Measurements from ENCODE around the gene TGM4. TPM values are rescaled to one million over a fixed set of nuclear protein-coding genes. Genes with fewer than 3 reads are reported as not detected.
A peak's percentile ranks its signal among the peaks of the same experiment; 100 is the strongest.
"Not testable (repeated sequence)": the region's sequence is repeated elsewhere in the genome, so short reads cannot be mapped to it uniquely, and the experiment has no call there.

TGM4 gene
- total RNA-seq: not detected

- no peak for ATAC-seq
- DNase-seq (ENCODE audit: low spot score): no peak
Observed at GRCh38 chr3:44874308-44874707, at the start of gene TGM4. TGM4 (plus strand) TSS chr3:44874608; CDS start chr3:44874679, 71 bp downstream.

- DNase-seq (ENCODE audit: low spot score): no peak
- no peak for ATAC-seq
Observed at GRCh38 chr3:44825264-44825925, 49.0 kb upstream of the TGM4 start.

- no peak for DNase-seq (ENCODE audit: low spot score)
- ATAC-seq: no peak
Observed at GRCh38 chr3:44827196-44827595, 47.2 kb upstream of the TGM4 start.

DNA sequence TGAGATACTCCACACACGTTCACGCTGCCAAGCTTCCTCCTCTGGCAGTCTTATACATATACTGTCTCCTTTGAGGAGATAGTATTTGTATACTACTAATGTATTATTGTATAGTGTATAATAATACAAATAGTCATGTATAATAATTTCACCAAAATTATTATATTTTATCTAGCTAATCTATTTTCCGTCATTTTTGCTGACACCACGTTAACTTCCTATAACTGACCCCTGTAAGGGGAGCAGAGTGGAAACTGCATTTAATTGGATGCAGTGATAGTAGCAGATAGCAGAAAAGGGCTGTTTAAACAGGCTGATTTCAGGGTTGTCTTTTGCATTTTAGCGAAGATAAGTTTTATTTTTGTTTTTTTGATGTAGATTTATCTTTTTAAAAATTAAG is 43.2 kb upstream of the TGM4 start:
- DNase-seq (ENCODE audit: low spot score) (no peak), ATAC-seq (no peak)

GRCh38 chr3:44832032-44832431 is 42.4 kb upstream of the TGM4 start:
- ATAC-seq: no peak
- no peak for DNase-seq (ENCODE audit: low spot score)

- DNase-seq (ENCODE audit: low spot score) (no peak), ATAC-seq (no peak)
Observed at GRCh38 chr3:44832965-44833364, 41.4 kb upstream of the TGM4 start.

GRCh38 chr3:44833394-44833793 is 41.0 kb upstream of the TGM4 start:
- no peak for DNase-seq (ENCODE audit: low spot score)
- ATAC-seq: no peak

GRCh38 chr3:44835684-44836083 is 38.7 kb upstream of the TGM4 start:
- ATAC-seq (no peak), DNase-seq (ENCODE audit: low spot score) (no peak)

DNA sequence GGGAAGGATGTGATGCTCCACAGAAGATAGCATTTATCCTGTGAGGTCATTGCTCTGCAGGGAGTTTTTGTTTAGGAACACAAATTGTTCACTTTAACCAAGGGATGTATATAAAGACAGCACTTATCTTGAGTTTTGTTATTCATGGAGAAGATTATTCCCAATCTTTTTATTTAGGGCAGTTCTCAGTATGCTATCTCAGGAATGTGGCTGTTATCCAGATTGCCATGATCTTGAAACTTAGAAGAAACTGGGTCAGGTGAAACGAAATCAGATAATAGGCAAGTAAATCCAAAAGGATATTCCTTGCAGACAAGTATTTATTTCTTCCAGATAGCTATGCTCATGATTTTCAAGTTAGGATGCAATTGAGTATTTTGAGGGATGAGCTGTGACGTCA is 32.0 kb upstream of the TGM4 start:
- DNase-seq (ENCODE audit: low spot score) (no peak), ATAC-seq (no peak)

DNA sequence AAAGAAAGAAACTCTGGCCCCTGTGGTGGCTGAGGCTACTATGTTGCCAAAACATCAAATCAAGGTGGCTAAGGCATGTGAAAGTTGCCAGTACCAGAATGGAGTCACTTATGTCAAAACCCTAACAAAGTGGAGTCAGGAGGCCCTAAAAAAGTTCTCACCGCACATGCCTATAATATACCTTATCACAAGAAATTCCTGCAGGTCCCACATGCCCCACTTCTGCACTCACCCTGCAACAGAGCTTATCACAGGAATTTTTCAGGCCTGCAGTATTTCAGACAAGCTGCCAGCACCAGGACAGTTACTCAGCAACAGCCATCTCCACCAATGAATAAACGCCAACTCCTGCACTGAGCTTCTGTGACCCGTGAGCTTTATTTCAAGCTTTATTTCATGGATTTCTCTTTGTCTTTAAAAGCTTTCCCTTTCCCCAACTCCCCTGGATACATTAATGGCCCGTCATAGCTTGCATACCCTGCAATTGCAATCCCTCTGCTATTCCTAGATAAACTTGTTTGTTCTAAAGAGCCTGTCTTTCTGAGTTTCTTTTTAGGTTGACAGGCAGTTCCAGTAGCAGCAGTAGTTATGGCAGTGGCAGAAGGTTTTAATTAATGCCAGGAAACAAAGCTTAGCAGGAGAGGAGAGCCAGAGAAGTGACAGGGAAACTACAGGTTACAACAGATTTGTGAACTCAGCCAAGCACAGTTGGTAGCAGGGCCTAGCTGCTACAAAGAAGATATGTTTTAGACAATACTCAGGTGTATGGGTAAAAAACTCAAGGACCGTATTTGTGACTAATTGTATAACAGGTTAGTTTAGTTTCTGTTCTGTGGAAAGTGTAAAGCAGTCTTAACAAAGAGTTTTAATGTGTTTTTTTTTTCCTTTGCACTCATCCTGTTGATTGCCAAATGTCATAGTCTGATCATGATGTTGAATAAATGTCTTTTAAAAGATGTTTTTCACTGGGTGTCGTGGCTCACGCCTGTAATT is 28.6 kb upstream of the TGM4 start:
- DNase-seq (ENCODE audit: low spot score): no peak
- no peak for ATAC-seq

DNA sequence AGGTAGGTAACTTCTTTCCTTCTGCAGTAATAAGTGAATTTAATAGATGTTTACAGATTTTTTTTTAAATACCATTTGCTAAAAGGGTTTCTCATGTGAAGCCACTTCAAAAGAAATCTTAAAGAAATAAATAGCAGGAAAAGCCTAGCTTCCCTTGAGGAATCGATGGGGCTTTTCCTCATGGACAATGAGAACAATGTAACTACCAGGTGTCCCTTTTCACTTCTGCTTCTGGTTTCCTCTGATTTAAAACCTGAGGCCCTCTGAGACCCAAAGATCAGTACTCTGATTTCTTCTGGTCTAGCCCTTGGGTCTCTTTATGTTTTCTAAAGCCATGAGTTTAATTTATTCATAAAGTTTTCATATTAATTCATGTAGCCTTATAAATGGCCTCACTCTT is 25.8 kb upstream of the TGM4 start:
- ATAC-seq (no peak), DNase-seq (ENCODE audit: low spot score) (no peak)

GRCh38 chr3:44856663-44857062 is 17.7 kb upstream of the TGM4 start:
- not testable (repeated sequence) for ATAC-seq; DNase-seq (ENCODE audit: low spot score)

GRCh38 chr3:44860117-44860516 is 14.3 kb upstream of the TGM4 start:
- ATAC-seq (no peak), DNase-seq (ENCODE audit: low spot score) (no peak)

GRCh38 chr3:44861412-44862225 is 12.8 kb upstream of the TGM4 start, which contains the start of gene TMEM42:
TMEM42 (plus strand) TSS chr3:44861912; CDS start chr3:44861925, 13 bp downstream.
- ATAC-seq (peak; percentile 98), DNase-seq (ENCODE audit: low spot score) (peak; percentile 93)

DNA sequence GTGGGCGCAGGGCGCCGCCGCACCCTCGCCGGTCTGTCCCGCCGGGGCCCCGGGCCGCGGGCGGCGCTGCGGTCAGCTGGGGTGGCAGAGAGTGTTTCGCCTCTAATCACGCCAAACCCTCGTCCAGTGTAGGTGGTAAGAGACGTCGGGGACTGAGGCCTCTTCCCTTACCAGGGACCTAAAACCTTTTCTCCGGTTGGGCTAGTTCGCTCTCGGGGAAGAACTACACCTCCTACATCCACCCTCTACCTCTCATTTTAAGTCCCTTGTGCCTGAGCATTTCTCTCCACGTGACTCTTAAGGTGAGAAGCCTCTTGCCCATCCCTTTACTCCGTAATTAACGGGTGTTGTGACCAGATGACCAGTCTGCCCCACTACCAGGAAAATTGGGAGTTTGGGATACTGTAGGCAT is 12.2 kb upstream of the TGM4 start:
- ATAC-seq (no peak), DNase-seq (ENCODE audit: low spot score) (no peak)

DNA sequence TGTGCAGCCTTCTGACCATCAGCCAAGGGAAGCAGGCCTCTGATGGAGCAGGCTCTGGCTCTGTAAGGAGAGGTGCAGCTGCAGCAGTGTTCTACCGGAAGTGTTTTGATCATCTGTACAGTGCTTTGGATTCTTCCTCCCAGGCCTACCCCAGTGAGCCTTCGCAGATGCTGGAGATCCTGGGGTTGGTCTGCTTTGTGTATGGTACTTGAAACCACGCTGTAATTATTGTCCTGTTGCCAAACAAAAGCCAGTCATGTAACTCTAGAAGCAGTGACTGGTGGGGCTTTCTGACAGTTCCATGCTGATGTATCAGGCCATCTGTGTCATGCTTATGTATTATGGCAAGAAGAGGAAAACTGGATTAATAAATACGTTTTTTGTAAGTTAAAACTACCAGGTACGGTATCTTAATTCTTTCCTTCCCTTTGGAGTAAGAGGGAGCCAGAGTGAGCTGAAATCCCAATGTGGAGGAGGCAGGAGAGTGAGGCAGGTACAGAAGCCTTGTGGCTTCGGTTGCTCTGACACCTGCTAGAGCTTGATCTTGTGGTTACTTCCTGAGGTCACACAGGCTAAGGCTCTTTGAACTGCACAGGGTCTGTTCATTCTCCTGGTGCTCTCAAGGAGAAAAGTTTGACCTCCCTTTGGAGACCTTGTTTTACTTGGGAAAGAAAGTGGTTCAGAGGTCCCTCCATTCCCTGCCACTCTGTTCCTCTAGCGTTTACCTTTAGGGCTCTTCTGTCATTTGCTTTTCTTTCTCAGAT is 9.0 kb upstream of the TGM4 start:
- DNase-seq (ENCODE audit: low spot score): no peak

DNA sequence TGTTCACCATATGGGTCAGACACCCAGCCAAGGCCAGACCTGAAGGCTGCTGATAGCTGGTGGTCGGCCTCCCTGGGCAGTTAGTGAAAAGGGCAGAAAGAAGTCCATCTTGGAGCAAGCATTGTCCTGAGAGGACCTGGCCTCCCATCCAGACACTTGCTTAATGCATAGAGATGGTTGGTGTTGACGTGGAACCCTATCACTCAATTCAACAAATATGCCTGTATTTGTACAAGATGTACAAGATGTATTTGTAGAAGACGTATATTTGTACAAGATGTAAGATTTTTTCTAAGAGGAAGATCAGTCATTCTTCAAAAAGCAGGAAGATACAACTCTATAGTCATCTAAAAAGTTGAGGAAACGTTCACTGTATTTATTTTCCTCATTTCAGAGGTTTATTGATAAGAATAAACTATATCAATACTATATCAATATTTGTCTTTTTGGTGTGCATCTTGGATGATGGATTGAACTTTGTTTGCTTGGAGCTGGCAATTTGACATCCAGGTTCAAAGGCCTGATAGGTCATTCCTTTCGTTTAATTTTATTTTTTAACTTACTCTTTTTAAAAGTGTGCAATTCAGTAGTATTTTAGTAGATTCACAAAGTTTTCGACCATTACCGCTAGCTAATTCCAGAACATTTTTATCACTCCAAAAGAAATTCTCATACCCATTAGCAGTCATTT is 6.8 kb upstream of the TGM4 start:
- no peak for ATAC-seq
- no peak for DNase-seq (ENCODE audit: low spot score)

More for the DNA sequence above, 9.0 kb upstream of the TGM4 start:
- ATAC-seq: no peak

GRCh38 chr3:44870375-44871061 is 3.9 kb upstream of the TGM4 start:
- DNase-seq (ENCODE audit: low spot score) (peak; percentile 98), ATAC-seq (peak; percentile 96)

DNA sequence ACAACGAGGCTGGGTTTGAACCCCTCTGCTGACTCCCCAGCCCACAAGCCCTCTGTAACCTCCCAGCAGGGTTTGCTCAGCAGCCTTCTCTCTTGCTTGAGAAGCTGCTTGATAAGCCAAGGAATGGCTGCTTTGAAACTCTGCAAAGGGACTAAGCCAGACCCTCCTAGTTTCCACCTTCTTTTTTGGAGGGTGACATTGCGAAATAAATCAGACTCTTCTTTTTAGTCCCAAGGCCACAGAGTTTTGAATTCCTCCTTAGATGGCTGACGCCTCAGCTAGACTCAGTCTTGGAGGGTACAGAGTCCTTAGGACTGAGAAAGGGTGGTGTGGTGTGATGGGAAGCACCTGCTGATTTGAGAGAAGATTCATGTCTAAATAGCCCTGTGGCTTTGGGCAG is 1.2 kb downstream of the TGM4 start:
- ATAC-seq (no peak), DNase-seq (ENCODE audit: low spot score) (no peak)

Measured in left lobe of liver (tissue), 2 donors.